ENCODE data around the gene MAX. TPM values are rescaled to one million over a fixed set of nuclear protein-coding genes. Genes with fewer than 3 reads are reported as not detected.

Gene MAX
- total RNA-seq, 4 donors from 2014 or later = 44.2 to 54.0 (median 46.1) TPM

GRCh38 chr14:65077318-65077717 lies 25.0 kb downstream of the MAX start:
- TF ChIP-seq CTCF (IDR thresholded peaks at IDR 0.05; ENCODE audit: low read depth) = no peak

GRCh38 chr14:65075628-65076325 lies 26.5 kb downstream of the MAX start:
- TF ChIP-seq CTCF (IDR thresholded peaks at IDR 0.05; ENCODE audit: low read depth) = no peak

GRCh38 chr14:65074449-65075150 lies 27.7 kb downstream of the MAX start:
- no peak for TF ChIP-seq CTCF (IDR thresholded peaks at IDR 0.05; ENCODE audit: low read depth)

GRCh38 chr14:65073605-65074201 lies 28.6 kb downstream of the MAX start:
- TF ChIP-seq CTCF (IDR thresholded peaks at IDR 0.05; ENCODE audit: low read depth) = no peak

- no peak for TF ChIP-seq CTCF (IDR thresholded peaks at IDR 0.05; ENCODE audit: low read depth)
Measured at GRCh38 chr14:65072937-65073336, 29.4 kb downstream of the MAX start.

- TF ChIP-seq CTCF (IDR thresholded peaks at IDR 0.05; ENCODE audit: low read depth) = no peak
Measured at GRCh38 chr14:65072256-65072655, 30.1 kb downstream of the MAX start.

- TF ChIP-seq CTCF (IDR thresholded peaks at IDR 0.05; ENCODE audit: low read depth) = no peak
Measured at GRCh38 chr14:65071544-65071943, 30.8 kb downstream of the MAX start.
